Panc1 (cell line): ENCODE measurements around the gene GPR176. TPM values are rescaled to one million over a fixed set of nuclear protein-coding genes. Genes with fewer than 3 reads are reported as not detected.
"Not testable (repeated sequence)": the region's sequence is repeated elsewhere in the genome, so short reads cannot be mapped to it uniquely, and the experiment has no call there.

Experiments
- ATAC-seq: fragments of 200-7000 bp; cut with Tn5 transposase; 2 replicates; pipeline ENCODE4 v1.9.1; 2020; ENCODE audit warnings: mild to moderate bottlenecking, moderate library complexity
- BruUV-seq: library from RNA; stranded (reverse); fragments of 400-500 nt; replicated peaks from 2 replicates; lab custom pipeline; 2021; lab: Mats Ljungman, UMichigan
- CTCF ChIA-PET: fragments of 300-600 bp; sonication (Branson Sonifier 250); formaldehyde crosslinking; loops from one replicate; lab custom pipeline; 2022; ENCODE audit warnings: antibody characterized with exemption; lab: Charles Lee
- POLR2A ChIA-PET: fragments of 300-600 bp; sonication (Branson Sonifier 250); formaldehyde crosslinking; loops from one replicate; lab custom pipeline; 2022; ENCODE audit warnings: antibody characterized with exemption; lab: Charles Lee
- DNase-seq: peaks from one replicate; pipeline ENCODE4 v3.0.0-alpha.2; 2010; ENCODE audit warnings: low read depth, low spot score
- H3K27ac ChIP-seq: 2 replicates; pipeline ENCODE4 v1.5.1; 2011; ENCODE audit warnings: mild to moderate bottlenecking, low read length, inconsistent platforms
- H3K27me3 ChIP-seq: fragments of 200-500 bp; sonication (Bioruptor generic); 2 replicates; pipeline ENCODE4 v1.6.0; 2014; ENCODE audit warnings: low read length, inconsistent platforms; ENCODE audit not compliant: control insufficient read depth, insufficient read depth
- H3K36me3 ChIP-seq: fragments of 200-500 bp; sonication (Bioruptor generic); 2 replicates; pipeline ENCODE4 v1.5.1; 2014; ENCODE audit warnings: inconsistent platforms, mild to moderate bottlenecking, low read length, moderate library complexity; ENCODE audit not compliant: control insufficient read depth, insufficient read depth
- H3K4me1 ChIP-seq: 2 replicates; pipeline ENCODE4 v1.5.1; 2011; ENCODE audit warnings: inconsistent platforms, mild to moderate bottlenecking, low read length, moderate library complexity; ENCODE audit not compliant: control insufficient read depth, insufficient read depth
- H3K4me3 ChIP-seq, 2 experiments: 2 replicates each; pipeline ENCODE4 v1.5.1; 2011 to 2012; ENCODE audit warnings: low read depth in 2 of 2, low read length in 2 of 2, mild to moderate bottlenecking in 2 of 2, inconsistent platforms in 1 of 2, moderate library complexity in 1 of 2
- H3K9me3 ChIP-seq: fragments of 200-500 bp; sonication (Bioruptor generic); 2 replicates; pipeline ENCODE4 v1.5.1; 2014; ENCODE audit warnings: low read depth, mild to moderate bottlenecking, inconsistent platforms, low read length, moderate library complexity; ENCODE audit not compliant: control insufficient read depth, insufficient read depth
- POLR2AphosphoS5 ChIP-seq: IDR thresholded peaks from 2 replicates; pipeline ENCODE4 v1.6.1; 2012; ENCODE audit warnings: mild to moderate bottlenecking, low read depth, low read length, moderate library complexity
- SIN3A ChIP-seq: IDR thresholded peaks from 2 replicates; pipeline ENCODE4 v1.6.1; 2012; ENCODE audit warnings: low read depth, mild to moderate bottlenecking, low read length, moderate library complexity, borderline replicate concordance; ENCODE audit not compliant: insufficient read depth
- TCF7L2 ChIP-seq: IDR thresholded peaks from 2 replicates; pipeline ENCODE4 v1.6.1; 2011; ENCODE audit warnings: mild to moderate bottlenecking, low read depth, low read length, inconsistent platforms
- in situ Hi-C: cut with HindIII; loops from 2 replicates; pipeline ENCODE4 v1.10.0; 2016; ENCODE audit warnings: low sequenced_read_pairs, low pct_unique_long_range_greater_than_20kb
- intact Hi-C: fragments of 100-400 bp; cut with micrococcal nuclease; formaldehyde crosslinking; loops from one replicate; pipeline ENCODE4 v1.10.0; 2022; ENCODE audit not compliant: unreplicated experiment
- total RNA-seq: library from RNA; stranded (reverse); gene quantifications from one replicate; pipeline ENCODE4 v1.2.1, GENCODE V29; 2021; ENCODE audit not compliant: unreplicated experiment
- TF ChIP-seq, protein P1 (sequence below): fragments of 450-650 bp; IDR thresholded peaks from 2 replicates; pipeline ENCODE4 v1.5.1; 2017; ENCODE audit warnings: mild to moderate bottlenecking
- TF ChIP-seq, protein P2 (sequence below), 2 experiments: IDR thresholded peaks; 2 replicates each; pipeline ENCODE4 v1.6.1; 2011 to 2012; ENCODE audit warnings: low read depth in 2 of 2, control low read depth in 1 of 2, low read length in 1 of 2, mild to moderate bottlenecking in 1 of 2, moderate library complexity in 1 of 2; ENCODE audit not compliant: insufficient read depth in 1 of 2

GPR176 gene
- total RNA-seq, 1 experiment from 2014 or later, result 12.7 TPM

DNA sequence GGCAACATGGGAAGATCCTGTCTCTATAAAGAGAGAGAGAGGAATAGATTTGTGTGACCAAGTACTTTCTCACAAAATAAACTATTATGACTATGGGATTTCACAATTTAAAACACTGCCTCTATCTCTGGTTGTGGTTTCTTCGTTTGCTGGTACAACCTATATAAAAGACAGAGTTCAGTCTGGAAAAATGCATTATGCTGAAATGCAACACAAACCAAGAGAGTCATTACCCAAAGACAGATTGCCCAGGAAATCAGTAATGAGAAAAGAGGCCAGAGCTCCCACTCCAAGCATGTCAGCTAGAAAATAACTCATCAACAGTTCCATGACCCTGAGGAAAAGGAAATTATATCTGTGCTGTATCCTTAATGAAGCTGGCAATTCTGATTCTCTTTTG lies 23.2 kb downstream of the GPR176 start:
- no peaks in the 10 kb centered on the region for H3K36me3 ChIP-seq
- TF ChIP-seq, protein P1, sequence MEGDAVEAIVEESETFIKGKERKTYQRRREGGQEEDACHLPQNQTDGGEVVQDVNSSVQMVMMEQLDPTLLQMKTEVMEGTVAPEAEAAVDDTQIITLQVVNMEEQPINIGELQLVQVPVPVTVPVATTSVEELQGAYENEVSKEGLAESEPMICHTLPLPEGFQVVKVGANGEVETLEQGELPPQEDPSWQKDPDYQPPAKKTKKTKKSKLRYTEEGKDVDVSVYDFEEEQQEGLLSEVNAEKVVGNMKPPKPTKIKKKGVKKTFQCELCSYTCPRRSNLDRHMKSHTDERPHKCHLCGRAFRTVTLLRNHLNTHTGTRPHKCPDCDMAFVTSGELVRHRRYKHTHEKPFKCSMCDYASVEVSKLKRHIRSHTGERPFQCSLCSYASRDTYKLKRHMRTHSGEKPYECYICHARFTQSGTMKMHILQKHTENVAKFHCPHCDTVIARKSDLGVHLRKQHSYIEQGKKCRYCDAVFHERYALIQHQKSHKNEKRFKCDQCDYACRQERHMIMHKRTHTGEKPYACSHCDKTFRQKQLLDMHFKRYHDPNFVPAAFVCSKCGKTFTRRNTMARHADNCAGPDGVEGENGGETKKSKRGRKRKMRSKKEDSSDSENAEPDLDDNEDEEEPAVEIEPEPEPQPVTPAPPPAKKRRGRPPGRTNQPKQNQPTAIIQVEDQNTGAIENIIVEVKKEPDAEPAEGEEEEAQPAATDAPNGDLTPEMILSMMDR, result no peak
- no peak for TF ChIP-seq TCF7L2
- TF ChIP-seq POLR2AphosphoS5, result no peak
- TF ChIP-seq SIN3A, result no peak
- TF ChIP-seq, protein P2, sequence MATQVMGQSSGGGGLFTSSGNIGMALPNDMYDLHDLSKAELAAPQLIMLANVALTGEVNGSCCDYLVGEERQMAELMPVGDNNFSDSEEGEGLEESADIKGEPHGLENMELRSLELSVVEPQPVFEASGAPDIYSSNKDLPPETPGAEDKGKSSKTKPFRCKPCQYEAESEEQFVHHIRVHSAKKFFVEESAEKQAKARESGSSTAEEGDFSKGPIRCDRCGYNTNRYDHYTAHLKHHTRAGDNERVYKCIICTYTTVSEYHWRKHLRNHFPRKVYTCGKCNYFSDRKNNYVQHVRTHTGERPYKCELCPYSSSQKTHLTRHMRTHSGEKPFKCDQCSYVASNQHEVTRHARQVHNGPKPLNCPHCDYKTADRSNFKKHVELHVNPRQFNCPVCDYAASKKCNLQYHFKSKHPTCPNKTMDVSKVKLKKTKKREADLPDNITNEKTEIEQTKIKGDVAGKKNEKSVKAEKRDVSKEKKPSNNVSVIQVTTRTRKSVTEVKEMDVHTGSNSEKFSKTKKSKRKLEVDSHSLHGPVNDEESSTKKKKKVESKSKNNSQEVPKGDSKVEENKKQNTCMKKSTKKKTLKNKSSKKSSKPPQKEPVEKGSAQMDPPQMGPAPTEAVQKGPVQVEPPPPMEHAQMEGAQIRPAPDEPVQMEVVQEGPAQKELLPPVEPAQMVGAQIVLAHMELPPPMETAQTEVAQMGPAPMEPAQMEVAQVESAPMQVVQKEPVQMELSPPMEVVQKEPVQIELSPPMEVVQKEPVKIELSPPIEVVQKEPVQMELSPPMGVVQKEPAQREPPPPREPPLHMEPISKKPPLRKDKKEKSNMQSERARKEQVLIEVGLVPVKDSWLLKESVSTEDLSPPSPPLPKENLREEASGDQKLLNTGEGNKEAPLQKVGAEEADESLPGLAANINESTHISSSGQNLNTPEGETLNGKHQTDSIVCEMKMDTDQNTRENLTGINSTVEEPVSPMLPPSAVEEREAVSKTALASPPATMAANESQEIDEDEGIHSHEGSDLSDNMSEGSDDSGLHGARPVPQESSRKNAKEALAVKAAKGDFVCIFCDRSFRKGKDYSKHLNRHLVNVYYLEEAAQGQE (IDR thresholded peaks at IDR 0.05; ENCODE audit: insufficient read depth in 1 of 2, low read depth in 2 of 2, low read length in 1 of 2), result no peak
- no peaks in the 10 kb centered on the region; the same call in 1 of the 2 replicates for H3K27me3 ChIP-seq
- ChIA-PET POLR2A (no interaction called here), CTCF (no interaction called here)
- no peak overlapping the region for H3K4me3 ChIP-seq
- no peaks in the 10 kb centered on the region for H3K9me3 ChIP-seq
- no peak overlapping the region for H3K27ac ChIP-seq
- ATAC-seq, result no peak
- DNase-seq, result no peak
- no TSS peak for BruUV-seq
- no peaks in the 10 kb centered on the region for H3K4me1 ChIP-seq
- intact Hi-C loops (no loop called here), in situ Hi-C loops (no loop called here)

DNA sequence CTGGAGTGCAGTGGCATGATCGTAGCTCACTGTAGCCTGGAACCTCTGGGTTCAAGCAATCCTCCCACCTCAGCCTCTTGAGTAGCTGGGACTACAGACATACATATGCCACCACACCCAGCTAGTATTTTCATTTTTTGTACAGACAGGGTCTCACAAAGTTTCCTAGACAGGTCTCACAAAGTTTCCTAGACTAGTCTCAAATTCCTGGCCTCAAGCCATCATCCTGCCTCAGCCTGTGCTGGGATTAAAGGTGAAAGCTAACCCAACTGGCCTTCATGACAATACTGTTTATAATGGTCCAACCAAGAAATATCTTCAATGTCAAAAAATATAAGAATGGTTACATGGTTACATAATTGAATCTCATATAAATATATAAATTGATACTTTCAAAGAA lies 24.0 kb downstream of the GPR176 start:
- CTCF ChIA-PET, result no interaction called here
- intact Hi-C loops, result no loop called here

DNA sequence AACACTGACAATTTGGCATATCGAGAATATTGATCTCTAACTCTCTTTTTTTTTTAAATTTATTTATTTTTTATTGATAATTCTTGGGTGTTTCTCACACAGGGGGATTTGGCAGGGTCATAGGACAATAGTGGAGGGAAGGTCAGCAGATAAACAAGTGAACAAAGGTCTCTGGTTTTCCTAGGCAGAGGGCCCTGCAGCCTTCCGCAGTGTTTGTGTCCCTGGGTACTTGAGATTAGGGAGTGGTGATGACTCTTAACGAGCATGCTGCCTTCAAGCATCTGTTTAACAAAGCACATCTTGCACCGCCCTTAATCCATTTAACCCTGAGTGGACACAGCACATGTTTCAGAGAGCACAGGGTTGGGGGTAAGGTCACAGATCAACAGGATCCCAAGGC lies 27.0 kb downstream of the GPR176 start:
- POLR2A ChIA-PET, H3K4me1 ChIP-seq, in situ Hi-C loops, H3K9me3 ChIP-seq, H3K27ac ChIP-seq, ATAC-seq, H3K36me3 ChIP-seq, intact Hi-C loops, CTCF ChIA-PET, H3K4me3 ChIP-seq, DNase-seq, BruUV-seq, H3K27me3 ChIP-seq: not testable (repeated sequence)

More for the DNA sequence above, 24.0 kb downstream of the GPR176 start:
- POLR2A ChIA-PET, result no interaction called here
- H3K9me3 ChIP-seq, result no peaks in the 10 kb centered on the region
- DNase-seq (no peak), ATAC-seq (no peak)
- no peaks in the 10 kb centered on the region for H3K4me1 ChIP-seq
- BruUV-seq, result no TSS peak
- no peaks in the 10 kb centered on the region; the same call in 1 of the 2 replicates for H3K27me3 ChIP-seq
- no peak overlapping the region for H3K27ac ChIP-seq
- TF ChIP-seq, protein P1, result no peak
- TF ChIP-seq POLR2AphosphoS5 (no peak), TCF7L2 (no peak), SIN3A (no peak)
- TF ChIP-seq, protein P2 (IDR thresholded peaks at IDR 0.05; ENCODE audit: insufficient read depth in 1 of 2, low read depth in 2 of 2, low read length in 1 of 2), result no peak
- in situ Hi-C loops, result no loop called here
- H3K36me3 ChIP-seq, result no peaks in the 10 kb centered on the region
- H3K4me3 ChIP-seq, result no peak overlapping the region
